RWPE1 (cell line): ENCODE measurements around the gene GRK6.

Experiments used
- CTCF ChIA-PET: fragments of 350-600 bp; sonication (Branson Sonifier 250); formaldehyde crosslinking; extraction: SDS; loops from one replicate; lab custom pipeline; 2021; lab: Yijun Ruan, JAX
- POLR2A ChIA-PET: fragments of 400-600 bp; formaldehyde crosslinking; extraction: SDS; loops from one replicate; lab custom pipeline; 2020; ENCODE audit warnings: antibody characterized with exemption; ENCODE audit not compliant: low non-redundant PET; lab: Yijun Ruan, JAX
- DNase-seq: peaks from one replicate; pipeline ENCODE4 v3.0.0; 2012; ENCODE audit warnings: low spot score
- H3K27ac ChIP-seq: fragments of 450-650 bp; 2 replicates; pipeline ENCODE4 v1.5.1; 2017
- CTCF ChIP-seq: fragments of 450-650 bp; conservative IDR thresholded peaks from 2 replicates; pipeline ENCODE4 v1.5.1; 2017; ENCODE audit warnings: low read depth, mild to moderate bottlenecking

The GRK6 gene

DNA sequence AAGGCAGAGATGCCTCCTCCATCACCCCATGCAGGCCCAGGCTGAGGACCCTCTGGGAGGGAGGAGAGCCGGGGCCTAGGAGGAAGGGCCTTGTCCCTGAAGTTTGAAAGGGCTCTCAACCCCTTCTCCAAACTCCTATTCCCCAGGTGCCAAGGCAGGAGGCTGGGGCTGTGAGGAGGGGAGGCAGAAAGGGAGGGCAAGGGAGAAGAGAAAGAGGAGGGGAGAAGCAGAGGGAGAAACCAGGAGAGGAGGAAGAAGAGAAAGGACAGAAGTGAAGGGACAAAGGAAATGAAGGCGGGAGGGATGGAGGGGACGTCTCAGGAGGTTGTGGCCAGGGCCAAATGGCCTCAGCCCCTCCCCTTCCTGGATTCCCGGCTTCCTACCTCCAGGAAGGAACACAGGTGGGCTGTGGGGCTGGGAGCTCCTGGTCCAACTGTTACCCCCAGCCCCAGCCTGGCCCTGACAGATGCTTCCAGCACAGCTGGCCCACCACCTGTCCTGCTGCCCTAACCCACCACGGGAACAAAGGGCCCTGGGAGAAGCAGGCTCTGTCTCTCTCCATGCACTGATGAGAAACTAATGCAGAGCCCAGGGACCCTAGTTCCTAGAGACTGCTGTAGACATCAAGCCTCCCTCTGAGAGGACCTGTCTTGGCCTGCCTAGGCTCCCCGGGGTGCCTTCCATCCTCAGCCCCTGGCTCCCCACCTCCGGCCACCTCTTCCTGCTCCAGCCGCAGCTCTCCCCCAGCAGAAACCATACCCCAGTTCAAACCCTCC, 43.5 kb downstream of the GRK6 start:
- no peak for DNase-seq

GRCh38 chr5:177470759-177471536, 44.5 kb downstream of the GRK6 start:
- peak overlapping the region; percentile 82 for H3K27ac ChIP-seq
- no peak for DNase-seq
- no peak for TF ChIP-seq CTCF
- ChIA-PET POLR2A (no interaction called here), CTCF (interaction anchor here (0.6 to 2.2 kb wide), 4 partner anchors 14 to 66 kb away, joined by 3 to 18 read pairs (median 4); no protein-coding TSS in a partner anchor)

More for the DNA sequence above, 43.5 kb downstream of the GRK6 start:
- ChIA-PET POLR2A (interaction anchor here (0.7 kb wide), 1 partner anchor 10 kb away, joined by 4 read pairs; no protein-coding TSS in a partner anchor), CTCF (interaction anchor here (0.7 to 2.2 kb wide), 6 partner anchors 13 to 67 kb away, joined by 3 to 18 read pairs (median 4); no protein-coding TSS in a partner anchor)
- peak overlapping the region; percentile 82 for H3K27ac ChIP-seq
- TF ChIP-seq CTCF = no peak

DNA sequence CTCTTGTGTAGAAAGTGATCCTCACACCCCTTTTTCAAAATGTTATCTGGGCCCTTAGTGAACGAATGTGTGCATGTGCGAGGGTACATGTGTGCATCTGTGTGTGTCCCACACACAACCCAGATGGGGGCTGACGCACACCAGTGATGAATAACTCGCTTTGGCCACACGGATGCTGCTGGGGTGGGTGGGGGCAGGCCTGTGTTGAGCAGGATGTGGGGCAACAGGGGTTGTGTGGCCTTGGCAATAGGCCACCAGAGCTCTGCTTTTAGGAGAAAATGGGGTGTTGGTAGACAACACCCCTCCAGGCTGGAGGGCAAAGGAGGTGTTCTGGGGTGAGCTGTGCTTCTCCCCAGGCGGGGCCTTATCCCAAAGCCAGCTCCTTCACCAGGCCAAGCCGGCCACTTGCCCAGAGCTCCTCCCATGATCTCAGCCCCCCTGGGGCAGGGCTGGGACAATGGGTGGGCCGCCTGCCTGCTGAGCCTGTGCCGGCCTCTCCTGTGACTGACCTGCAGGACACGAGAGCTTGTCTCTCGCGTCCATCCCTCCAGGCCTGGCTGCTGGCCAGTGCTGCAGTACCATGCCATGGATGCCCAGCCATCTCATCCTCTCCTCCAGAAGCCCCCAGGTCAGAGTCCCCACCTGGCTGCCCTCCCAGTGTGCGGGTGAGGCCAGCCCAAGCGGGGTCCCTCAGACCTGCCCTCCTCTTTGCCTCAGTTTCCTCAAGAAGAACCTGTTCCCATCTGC, 45.3 kb downstream of the GRK6 start:
- DNase-seq = no peak
- ChIA-PET CTCF (interaction anchor here (0.7 to 0.8 kb wide), 2 partner anchors 14 to 16 kb away, joined by 4 read pairs; no protein-coding TSS in a partner anchor), POLR2A (interaction anchor here (0.6 to 1.2 kb wide), 4 partner anchors 10 to 67 kb away, joined by 3 to 4 read pairs (median 3); partner anchors contain the start of gene PDLIM7)
- H3K27ac ChIP-seq = peak overlapping the region; percentile 82
- TF ChIP-seq CTCF = no peak

DNA sequence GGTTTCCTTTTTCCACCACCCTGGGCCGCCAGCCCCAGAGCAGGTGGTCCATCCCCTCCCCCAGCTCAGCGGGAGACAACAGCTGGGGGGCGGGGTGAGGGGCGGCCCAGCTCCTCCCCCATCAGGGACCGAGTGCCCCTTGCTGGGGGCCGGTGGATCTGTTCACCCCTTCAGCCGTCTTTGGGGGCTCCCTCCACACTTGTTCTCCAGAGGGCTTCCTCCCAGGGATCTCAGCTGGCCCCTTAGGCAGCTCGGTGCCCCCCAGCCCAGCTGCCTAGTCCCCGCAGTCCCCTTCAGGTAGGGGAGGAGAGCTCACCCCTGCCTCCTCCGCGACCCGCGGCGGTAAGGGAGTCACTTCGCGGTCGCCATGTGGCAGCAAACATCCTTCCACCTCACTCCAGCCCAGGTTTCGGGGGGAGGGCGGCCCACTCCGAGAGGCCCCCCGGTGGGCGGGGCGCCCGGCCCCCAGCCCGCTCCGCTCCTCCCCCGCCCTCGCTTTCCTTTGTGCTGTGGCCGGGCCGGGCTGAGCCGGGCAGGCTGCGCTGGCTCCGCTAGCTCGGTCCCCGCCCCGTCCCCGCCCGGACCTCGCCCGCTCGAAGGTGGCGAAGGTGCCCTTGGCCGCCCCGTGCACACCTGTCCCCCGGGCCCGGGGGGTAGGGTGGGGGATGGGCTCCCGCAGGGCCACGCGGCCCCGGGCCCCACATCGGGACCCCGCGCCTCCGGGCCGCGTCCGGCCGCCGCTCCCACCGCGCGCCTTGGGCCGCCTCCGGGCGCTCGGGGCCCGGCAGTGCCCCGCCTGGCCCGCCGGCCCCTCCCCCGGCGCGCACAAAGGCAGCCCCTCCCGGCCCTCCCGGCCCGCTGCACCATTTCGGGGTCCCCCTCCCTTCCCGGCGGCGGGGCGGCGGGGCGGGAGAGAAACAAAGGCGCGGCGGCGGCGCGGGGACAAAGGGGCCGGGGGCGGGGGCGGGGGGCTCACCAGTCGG, 46.3 kb downstream of the GRK6 start:
- ChIA-PET CTCF (interaction anchor here (0.7 to 1.0 kb wide), 3 partner anchors 15 to 28 kb away, joined by 4 read pairs; no protein-coding TSS in a partner anchor), POLR2A (interaction anchor here (0.6 to 1.2 kb wide), 4 partner anchors 9 to 68 kb away, joined by 3 to 4 read pairs (median 3); partner anchors contain the start of gene PDLIM7)
- DNase-seq = no peak
- TF ChIP-seq CTCF = no peak
- peak overlapping the region; percentile 82 for H3K27ac ChIP-seq

- H3K27ac ChIP-seq = peak within 1 kb of the TSS; percentile 82
- ChIA-PET POLR2A (no interaction called here), CTCF (interaction anchor here (0.9 to 1.0 kb wide), 2 partner anchors 17 to 28 kb away, joined by 3 to 4 read pairs; no protein-coding TSS in a partner anchor)
- no peak for TF ChIP-seq CTCF
- DNase-seq = peak; percentile 82
These were observed 47.0 kb downstream of the GRK6 start, which contains the start of gene DBN1 for GRCh38 chr5:177473443-177474001. Gene DBN1 (minus strand): TSS chr5:177473634. CDS start chr5:177473521, 113 bp downstream.
